GM18499 (cell line): ENCODE results near the gene KLHL41.
"Not testable (repeated sequence)": the region's sequence is repeated elsewhere in the genome, so short reads cannot be mapped to it uniquely, and the experiment has no call there.

Experiments
- ATAC-seq: cut with Tn5 transposase; IDR thresholded peaks from one replicate; pipeline ENCODE4 v1.9.1; 2021; ENCODE audit warnings: moderate number of reproducible peaks; ENCODE audit not compliant: insufficient read depth, unreplicated experiment

Gene KLHL41

GRCh38 chr2:169507698-169508097 lies 1.8 kb upstream of the KLHL41 start:
- ATAC-seq, result no peak

DNA sequence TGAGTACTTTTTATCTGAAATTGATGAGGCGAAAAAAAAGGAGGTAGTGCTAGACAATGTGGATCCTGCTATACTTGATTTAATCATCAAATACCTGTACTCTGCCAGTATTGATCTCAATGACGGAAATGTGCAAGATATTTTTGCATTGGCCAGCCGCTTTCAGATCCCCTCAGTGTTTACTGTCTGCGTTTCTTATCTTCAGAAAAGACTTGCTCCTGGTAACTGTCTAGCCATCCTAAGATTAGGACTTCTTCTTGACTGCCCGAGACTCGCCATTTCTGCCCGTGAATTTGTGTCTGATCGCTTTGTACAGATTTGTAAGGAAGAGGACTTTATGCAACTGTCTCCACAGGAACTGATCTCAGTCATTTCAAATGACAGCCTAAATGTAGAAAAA lies 453 bp downstream of the KLHL41 start:
- no peak for ATAC-seq

GRCh38 chr2:169510496-169510895 lies 994 bp downstream of the KLHL41 start:
- ATAC-seq, result no peak

GRCh38 chr2:169511818-169512217 lies 2.3 kb downstream of the KLHL41 start:
- no peak for ATAC-seq

- ATAC-seq, result no peak
Measured at GRCh38 chr2:169512525-169512924, 3.0 kb downstream of the KLHL41 start.

DNA sequence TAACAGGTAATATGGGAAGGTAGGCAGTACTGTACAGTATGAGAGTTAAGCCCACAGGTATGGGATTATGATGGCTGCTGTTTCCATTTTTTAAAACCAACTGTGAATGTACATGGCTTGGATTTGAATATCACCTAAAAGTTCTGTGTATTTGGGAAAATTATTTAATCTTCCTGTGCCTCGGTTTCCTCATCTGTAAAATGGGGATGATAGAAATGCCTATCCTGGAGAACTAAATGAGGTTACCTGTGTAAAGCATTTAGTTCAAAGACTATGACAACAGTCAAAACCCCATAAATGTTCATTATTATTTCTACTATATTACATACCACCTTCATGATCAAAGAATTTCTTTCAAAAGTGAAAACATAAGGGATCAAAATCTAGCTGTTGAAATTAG lies 3.6 kb downstream of the KLHL41 start:
- ATAC-seq, result no peak

GRCh38 chr2:169513926-169514325 lies 4.4 kb downstream of the KLHL41 start:
- no peak for ATAC-seq

- not testable (repeated sequence) for ATAC-seq
Measured at GRCh38 chr2:169514758-169515157, 5.3 kb downstream of the KLHL41 start.

DNA sequence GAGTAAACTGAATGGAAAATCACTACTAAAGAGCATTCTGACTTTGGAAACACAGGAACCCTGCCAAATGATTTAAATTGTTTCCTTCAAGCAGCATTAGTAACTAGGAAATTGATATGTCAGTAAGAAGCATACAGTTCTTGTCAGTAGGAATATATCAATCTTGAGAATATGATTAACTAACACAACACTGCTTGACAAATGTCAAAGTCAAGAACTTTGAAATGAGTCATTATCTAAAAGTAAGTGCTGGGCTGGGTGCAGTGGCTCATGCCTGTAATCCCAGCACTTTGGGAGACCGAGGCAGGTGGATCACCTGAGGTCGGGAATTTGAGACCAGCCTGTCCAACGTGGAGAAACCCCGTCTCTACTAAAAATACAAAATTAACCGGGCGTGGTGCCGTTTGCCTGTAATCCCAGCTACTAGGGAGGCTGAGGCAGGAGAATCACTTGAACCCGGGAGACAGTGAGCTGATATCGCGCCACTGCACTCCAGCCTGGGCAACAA lies 7.0 kb downstream of the KLHL41 start:
- not testable (repeated sequence) for ATAC-seq

GRCh38 chr2:169520896-169521295 lies 11.4 kb downstream of the KLHL41 start:
- no peak for ATAC-seq

GRCh38 chr2:169523681-169524080 lies 14.2 kb downstream of the KLHL41 start:
- no peak for ATAC-seq

DNA sequence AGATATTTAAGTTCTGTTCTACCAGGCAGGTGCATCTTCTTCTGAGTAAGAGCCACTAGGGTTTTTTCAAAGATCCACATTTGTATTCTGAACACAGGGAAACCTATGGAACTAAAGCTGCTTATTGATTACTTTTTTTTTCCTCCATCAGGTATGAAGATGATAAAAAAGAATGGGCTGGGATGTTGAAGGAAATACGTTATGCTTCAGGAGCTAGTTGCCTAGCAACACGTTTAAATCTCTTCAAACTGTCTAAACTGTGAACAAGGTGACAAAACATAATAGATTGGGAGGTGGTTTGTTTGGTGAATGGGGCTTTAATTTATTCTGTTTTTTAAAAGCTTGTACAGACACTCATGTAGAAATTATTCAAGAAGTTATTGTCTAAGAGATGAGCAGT lies 15.9 kb downstream of the KLHL41 start:
- no peak for ATAC-seq

GRCh38 chr2:169526451-169526850 lies 16.9 kb downstream of the KLHL41 start:
- ATAC-seq, result no peak

DNA sequence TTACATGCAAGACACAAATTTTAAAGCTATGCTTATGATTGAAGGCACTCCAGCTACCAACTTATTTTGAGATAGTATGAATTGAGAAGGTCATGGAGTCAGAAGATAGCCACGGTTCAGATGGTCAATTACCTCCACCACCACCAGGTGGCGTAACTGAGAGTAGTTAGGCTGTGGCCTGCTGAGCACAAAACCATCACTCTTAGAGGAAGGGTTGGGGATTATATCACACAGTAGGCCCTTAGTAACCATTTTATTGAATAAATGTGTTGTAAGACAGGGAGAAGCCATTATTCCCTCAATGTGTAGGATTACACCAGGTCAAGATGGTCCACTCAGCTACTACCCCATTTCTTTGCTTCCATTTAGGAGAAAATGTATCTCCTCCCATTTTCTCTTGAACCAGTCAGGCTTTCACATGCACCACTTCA lies 18.8 kb downstream of the KLHL41 start:
- peak; percentile 59 for ATAC-seq

DNA sequence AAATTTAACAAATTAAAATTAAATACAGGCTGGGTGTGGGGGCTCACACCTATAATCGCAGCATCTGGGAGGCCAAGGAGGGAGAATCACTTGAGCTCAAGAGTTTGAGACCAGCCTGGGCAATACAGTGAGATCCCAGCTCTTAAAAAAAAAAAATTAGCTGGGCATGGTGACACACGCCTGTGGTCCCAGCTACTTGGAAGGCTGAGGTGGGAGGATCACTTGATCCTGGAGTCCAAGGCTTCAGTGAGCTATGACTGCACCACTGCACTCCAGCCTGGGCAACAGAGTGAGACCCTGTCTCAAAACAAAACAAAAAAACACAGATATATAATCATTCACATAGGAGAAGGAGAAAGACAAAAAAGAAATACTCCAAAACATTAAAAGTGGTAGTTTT lies 30.0 kb downstream of the KLHL41 start:
- not testable (repeated sequence) for ATAC-seq

GRCh38 chr2:169540146-169540545 lies 30.6 kb downstream of the KLHL41 start:
- no peak for ATAC-seq

- no peak for ATAC-seq
Measured at GRCh38 chr2:169542433-169542832, 32.9 kb downstream of the KLHL41 start.

GRCh38 chr2:169546756-169547155 lies 37.3 kb downstream of the KLHL41 start:
- no peak for ATAC-seq

DNA sequence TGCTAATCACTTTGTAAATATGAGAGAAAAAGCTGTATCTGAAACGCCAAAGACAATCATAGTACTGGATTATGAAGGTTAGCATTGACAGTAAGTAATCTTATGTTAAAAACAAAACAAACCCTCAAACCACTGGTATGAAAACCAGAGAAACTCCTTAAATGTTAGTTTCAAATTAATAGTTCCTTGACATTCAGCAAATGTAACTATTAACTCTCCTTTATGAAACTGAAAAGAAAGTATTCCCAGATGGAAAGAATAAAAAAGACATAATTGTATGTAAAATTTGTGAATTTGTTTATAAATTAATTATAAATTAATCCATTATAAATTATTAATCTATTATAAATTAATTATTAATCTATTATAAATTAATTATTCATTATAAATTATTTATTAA lies 51.9 kb downstream of the KLHL41 start:
- no peak for ATAC-seq

GRCh38 chr2:169562084-169562483 lies 52.6 kb downstream of the KLHL41 start:
- not testable (repeated sequence) for ATAC-seq

DNA sequence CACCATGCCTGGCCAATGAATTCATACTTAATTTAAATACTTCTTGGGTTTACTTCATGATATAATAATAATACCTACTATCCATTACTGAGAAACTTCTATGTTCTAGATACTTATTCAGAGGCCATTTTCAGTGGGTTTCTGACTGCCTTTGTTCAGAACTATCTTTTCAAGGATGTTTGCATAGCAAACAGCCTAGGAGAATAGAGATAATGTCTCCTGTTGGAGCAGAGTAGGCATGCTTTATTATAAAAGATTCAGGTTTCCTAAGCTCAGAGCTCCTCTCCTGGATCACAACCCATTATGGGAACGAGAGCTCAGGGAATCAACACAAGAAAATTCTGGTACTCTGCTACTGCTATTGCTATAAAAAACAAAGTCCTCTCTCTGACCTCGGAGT lies 53.0 kb downstream of the KLHL41 start:
- ATAC-seq, result no peak

- ATAC-seq, result no peak
Measured at GRCh38 chr2:169565686-169566085, 56.2 kb downstream of the KLHL41 start.

GRCh38 chr2:169569948-169570347 lies 60.4 kb downstream of the KLHL41 start:
- no peak for ATAC-seq
